Coronary artery (tissue), 2 donors: Measurements from ENCODE around the gene NLRC4.
"Not testable (repeated sequence)": the region's sequence is repeated elsewhere in the genome, so short reads cannot be mapped to it uniquely, and the experiment has no call there.

ENCODE experiments used
- DNase-seq: peaks from one replicate; pipeline ENCODE4 v3.0.0-alpha.2; 2017; ENCODE audit warnings: low spot score
- H3K27ac ChIP-seq, 2 donors: fragments of 200-600 bp; sonication (generic); one replicate each; pipeline ENCODE4 v1.5.1; 2016 to 2019
- H3K4me3 ChIP-seq: fragments of 200-600 bp; sonication (generic); 2 replicates; pipeline ENCODE4 v1.5.1; 2016; ENCODE audit warnings: mild to moderate bottlenecking, moderate library complexity
- TF ChIP-seq, protein P1 (sequence below): fragments of 200-600 bp; sonication (generic); IDR thresholded peaks from one replicate; pipeline ENCODE4 v1.5.1; 2019; ENCODE audit warnings: antibody characterized with exemption

NLRC4 gene, protein sequence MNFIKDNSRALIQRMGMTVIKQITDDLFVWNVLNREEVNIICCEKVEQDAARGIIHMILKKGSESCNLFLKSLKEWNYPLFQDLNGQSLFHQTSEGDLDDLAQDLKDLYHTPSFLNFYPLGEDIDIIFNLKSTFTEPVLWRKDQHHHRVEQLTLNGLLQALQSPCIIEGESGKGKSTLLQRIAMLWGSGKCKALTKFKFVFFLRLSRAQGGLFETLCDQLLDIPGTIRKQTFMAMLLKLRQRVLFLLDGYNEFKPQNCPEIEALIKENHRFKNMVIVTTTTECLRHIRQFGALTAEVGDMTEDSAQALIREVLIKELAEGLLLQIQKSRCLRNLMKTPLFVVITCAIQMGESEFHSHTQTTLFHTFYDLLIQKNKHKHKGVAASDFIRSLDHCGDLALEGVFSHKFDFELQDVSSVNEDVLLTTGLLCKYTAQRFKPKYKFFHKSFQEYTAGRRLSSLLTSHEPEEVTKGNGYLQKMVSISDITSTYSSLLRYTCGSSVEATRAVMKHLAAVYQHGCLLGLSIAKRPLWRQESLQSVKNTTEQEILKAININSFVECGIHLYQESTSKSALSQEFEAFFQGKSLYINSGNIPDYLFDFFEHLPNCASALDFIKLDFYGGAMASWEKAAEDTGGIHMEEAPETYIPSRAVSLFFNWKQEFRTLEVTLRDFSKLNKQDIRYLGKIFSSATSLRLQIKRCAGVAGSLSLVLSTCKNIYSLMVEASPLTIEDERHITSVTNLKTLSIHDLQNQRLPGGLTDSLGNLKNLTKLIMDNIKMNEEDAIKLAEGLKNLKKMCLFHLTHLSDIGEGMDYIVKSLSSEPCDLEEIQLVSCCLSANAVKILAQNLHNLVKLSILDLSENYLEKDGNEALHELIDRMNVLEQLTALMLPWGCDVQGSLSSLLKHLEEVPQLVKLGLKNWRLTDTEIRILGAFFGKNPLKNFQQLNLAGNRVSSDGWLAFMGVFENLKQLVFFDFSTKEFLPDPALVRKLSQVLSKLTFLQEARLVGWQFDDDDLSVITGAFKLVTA

DNA sequence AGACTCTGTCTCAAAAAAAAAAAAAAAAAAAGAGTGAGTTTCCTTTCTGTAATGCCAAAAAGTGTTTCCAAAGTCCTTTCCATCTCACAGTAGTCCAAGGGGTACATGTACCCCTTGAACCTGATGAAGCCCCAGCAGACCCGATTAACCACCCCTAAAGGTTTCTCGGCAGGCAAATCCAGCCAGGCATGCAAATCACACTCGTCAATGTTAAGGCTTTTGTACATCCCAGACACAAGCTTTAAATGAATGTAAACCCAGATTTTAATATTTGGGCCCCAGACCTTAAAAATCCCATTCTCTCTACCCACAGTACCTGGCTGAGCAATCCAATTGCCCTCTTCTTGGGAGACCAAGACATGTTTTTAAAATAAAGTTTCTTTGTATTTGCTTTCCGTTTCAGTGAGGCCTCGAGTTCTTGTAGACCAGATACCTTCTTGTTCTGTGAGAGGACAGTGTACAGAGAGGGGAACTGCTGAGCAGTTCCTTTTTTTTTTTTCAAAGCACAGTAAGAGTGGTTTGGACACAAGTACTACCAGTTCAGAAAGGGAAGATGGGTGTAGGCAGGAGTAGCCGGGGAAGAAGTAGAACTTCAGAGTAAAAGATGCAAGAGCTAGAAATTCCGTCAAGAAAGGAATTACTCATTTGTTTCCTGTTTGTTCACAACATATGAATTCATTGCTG lies at the start of gene NLRC4:
TSS of gene NLRC4 (minus strand) at position 465 of the 684 bp plus-strand sequence. CDS start 8,111 bp downstream, outside the sequence.
- peak within 1 kb of the TSS; percentile 37 for H3K4me3 ChIP-seq
- H3K27ac ChIP-seq, result peak within 1 kb of the TSS in 1 of 2 donors; percentile 74
- TF ChIP-seq, protein P1, sequence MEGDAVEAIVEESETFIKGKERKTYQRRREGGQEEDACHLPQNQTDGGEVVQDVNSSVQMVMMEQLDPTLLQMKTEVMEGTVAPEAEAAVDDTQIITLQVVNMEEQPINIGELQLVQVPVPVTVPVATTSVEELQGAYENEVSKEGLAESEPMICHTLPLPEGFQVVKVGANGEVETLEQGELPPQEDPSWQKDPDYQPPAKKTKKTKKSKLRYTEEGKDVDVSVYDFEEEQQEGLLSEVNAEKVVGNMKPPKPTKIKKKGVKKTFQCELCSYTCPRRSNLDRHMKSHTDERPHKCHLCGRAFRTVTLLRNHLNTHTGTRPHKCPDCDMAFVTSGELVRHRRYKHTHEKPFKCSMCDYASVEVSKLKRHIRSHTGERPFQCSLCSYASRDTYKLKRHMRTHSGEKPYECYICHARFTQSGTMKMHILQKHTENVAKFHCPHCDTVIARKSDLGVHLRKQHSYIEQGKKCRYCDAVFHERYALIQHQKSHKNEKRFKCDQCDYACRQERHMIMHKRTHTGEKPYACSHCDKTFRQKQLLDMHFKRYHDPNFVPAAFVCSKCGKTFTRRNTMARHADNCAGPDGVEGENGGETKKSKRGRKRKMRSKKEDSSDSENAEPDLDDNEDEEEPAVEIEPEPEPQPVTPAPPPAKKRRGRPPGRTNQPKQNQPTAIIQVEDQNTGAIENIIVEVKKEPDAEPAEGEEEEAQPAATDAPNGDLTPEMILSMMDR, result no peak
- DNase-seq, result no peak

DNA sequence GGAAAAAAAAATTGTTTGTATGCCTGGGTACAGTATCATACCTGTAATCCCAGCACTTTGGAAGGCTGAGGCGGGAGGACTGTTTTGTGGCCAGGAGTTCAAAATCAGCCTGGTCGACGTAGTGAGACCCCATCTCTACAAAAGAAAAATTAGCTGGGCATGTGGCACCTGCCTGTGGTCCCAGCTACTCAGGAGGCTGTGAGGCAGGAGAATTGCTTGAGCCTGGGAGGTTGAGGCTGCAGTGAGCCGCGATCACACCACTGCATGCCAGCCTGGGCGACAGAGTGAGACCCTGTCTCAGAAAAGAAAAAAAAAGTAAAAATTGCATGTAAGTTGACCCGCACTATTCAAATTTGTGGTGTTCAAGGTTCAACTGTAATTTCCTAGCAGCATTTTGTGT lies 45.9 kb upstream of the NLRC4 start:
- no peak for DNase-seq
- TF ChIP-seq, protein P1, result no peak
- Histone ChIP-seq H3K27ac (no peak overlapping the region), H3K4me3 (no peak overlapping the region)

DNA sequence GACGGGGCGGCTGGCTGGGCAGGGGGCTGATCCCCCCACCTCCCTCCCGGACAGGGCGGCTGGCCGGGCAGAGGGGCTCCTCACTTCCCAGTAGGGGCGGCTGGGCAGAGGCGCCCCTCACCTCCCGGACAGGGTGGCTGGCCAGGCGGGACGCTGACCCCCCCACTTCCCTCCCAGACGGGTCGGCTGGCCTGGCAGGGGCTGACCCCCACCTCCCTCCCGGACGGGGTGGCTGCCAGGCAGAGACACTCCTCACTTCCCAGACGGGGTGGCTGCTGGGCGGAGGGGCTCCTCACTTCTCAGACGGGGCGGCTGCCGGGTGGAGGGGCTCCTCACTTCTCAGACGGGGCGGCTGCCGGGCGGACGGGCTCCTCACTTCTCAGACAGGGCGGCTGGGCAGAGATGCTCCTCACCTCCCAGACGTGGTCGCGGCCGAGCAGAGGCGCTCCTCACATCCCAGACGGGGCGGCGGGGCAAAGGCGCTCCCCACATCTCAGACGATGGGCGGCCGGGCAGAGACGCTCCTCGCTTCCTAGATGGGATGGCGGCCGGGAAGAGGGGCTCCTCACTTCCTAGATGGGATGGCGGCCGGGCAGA lies 29.4 kb upstream of the NLRC4 start:
- not testable (repeated sequence) for H3K4me3 ChIP-seq, H3K27ac ChIP-seq, DNase-seq

DNA sequence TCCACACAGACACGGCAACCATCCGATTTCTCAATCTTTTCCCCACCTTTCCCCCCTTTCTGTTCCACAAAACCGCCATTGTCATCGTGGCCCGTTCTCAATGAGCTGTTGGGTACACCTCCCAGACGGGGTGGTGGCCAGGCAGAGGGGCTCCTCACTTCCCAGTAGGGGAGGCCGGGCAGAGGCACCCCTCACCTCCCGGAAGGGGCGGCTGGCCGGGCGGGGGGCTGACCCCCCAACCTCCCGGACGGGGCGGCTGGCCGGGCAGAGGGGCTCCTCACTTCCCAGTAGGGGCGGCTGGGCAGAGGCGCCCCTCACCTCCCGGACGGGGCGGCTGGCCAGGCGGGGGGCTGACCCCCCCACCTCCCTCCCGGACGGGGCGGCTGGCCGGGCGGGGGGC lies 28.8 kb upstream of the NLRC4 start:
- H3K27ac ChIP-seq, DNase-seq, H3K4me3 ChIP-seq: not testable (repeated sequence)

DNA sequence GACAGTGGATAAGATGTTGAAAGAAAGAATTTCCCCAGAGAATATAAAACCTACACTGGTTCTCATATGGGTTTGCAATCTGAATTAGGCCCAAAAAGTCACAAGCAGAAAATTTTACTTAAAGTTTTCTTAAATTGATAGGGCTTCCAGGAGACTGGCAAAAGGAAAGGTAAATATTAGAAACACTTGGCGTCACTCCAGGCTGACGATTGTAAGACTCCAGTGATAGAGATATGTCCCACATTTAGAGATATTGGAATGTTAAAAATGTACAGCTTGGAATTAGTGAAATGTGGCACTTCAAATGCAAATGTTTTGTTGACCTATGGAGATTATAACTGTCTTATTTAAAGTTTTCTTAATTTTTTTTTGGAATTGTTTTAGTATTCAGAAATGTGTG lies 27.1 kb upstream of the NLRC4 start:
- TF ChIP-seq, protein P1, result no peak
- Histone ChIP-seq H3K4me3 (no peak overlapping the region), H3K27ac (no peak overlapping the region)
- DNase-seq, result no peak

DNA sequence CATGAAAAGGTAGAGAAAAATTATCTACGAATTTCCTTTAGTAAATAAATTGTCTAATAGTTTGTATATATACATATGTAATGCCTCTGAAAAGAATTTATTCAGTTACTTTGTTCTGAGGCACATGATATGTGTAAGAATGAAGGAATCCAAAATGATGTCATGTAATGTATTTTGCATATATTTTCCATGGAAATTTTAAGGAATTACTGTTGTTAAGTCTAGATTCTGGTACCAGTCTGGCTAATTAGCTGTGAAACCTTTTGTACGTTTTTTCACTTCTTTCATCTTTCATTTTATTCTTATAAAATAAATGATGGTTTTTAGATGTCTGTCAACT lies 25.3 kb upstream of the NLRC4 start:
- no peak overlapping the region for H3K27ac ChIP-seq
- H3K4me3 ChIP-seq, result no peak overlapping the region
- no peak for DNase-seq
- TF ChIP-seq, protein P1, result no peak

DNA sequence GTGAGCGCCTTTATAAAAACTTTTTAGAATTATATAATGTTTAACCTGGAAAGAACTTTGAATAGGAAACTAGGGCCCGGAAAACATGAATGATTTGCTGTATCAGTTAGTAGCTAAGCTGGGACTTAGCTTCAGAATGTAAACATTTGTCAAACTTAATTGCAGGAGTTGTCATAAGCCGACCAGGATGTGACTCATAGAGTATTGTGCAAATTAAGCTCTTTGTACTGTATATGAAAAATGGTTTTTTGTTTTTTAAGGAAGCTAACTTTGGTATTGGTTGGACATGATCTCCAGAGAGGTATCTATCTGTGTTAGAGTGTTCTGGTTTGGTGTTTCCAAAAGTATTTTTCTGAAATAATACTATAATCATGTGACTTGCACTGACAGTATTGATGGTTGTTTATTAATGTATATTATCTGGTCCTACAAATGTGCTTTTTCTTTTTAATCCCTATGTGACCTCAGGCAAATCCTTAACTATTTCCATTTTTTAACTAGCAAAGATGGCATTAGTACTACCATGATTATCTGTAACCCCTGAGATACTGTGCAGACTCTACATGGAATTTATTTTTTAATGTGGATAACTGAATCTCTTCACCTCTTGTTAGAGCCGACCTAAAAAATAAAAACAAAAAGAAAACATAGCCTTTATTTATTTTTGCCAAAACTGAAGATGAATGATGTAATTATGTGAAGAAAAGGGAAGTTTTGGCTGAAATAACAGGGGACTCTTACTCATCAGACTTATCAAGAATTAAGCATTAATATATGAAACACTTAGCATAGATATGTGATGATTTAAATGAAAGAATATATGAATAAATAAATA lies 24.7 kb upstream of the NLRC4 start:
- TF ChIP-seq, protein P1, result no peak
- Histone ChIP-seq H3K4me3 (no peak overlapping the region), H3K27ac (no peak overlapping the region)
- no peak for DNase-seq
